Measurements from ENCODE around the gene PARVB.

PARVB gene

GRCh38 chr22:44026630-44027511 lies 2.8 kb downstream of the PARVB start:
- peak; percentile 43 to 49 for DNase-seq (ENCODE audit: low read depth in 2 of 2)

GRCh38 chr22:44028091-44028490 lies 4.0 kb downstream of the PARVB start:
- no peak for DNase-seq (ENCODE audit: low read depth in 2 of 2)

GRCh38 chr22:44029069-44029468 lies 5.0 kb downstream of the PARVB start:
- DNase-seq (ENCODE audit: low read depth in 2 of 2): no peak

GRCh38 chr22:44030051-44030701 lies 6.1 kb downstream of the PARVB start:
- DNase-seq (ENCODE audit: low read depth in 2 of 2): no peak

GRCh38 chr22:44030702-44031082 lies 6.6 kb downstream of the PARVB start:
- no peak for DNase-seq (ENCODE audit: low read depth in 2 of 2)

GRCh38 chr22:44031158-44031952 lies 7.3 kb downstream of the PARVB start:
- no peak for DNase-seq (ENCODE audit: low read depth in 2 of 2)

GRCh38 chr22:44032126-44032730 lies 8.1 kb downstream of the PARVB start:
- no peak for DNase-seq (ENCODE audit: low read depth in 2 of 2)

- no peak for DNase-seq (ENCODE audit: low read depth in 2 of 2)
Observed at GRCh38 chr22:44033287-44033686, 9.2 kb downstream of the PARVB start.

GRCh38 chr22:44033694-44034093 lies 9.6 kb downstream of the PARVB start:
- DNase-seq (ENCODE audit: low read depth in 2 of 2): no peak

GRCh38 chr22:44037519-44038375 lies 13.6 kb downstream of the PARVB start:
- DNase-seq (ENCODE audit: low read depth in 2 of 2): no peak

- DNase-seq (ENCODE audit: low read depth in 2 of 2): no peak
Observed at GRCh38 chr22:44039566-44040171, 15.6 kb downstream of the PARVB start.

GRCh38 chr22:44042249-44043218 lies 18.4 kb downstream of the PARVB start:
- no peak for DNase-seq (ENCODE audit: low read depth in 2 of 2)

- no peak for DNase-seq (ENCODE audit: low read depth in 2 of 2)
Observed at GRCh38 chr22:44045145-44045544, 21.0 kb downstream of the PARVB start.

- DNase-seq (ENCODE audit: low read depth in 2 of 2): no peak
Observed at GRCh38 chr22:44046485-44047141, 22.5 kb downstream of the PARVB start.

- no peak for DNase-seq (ENCODE audit: low read depth in 2 of 2)
Observed at GRCh38 chr22:44047891-44048301, 23.8 kb downstream of the PARVB start.

- no peak for DNase-seq (ENCODE audit: low read depth in 2 of 2)
Observed at GRCh38 chr22:44049486-44050231, 25.6 kb downstream of the PARVB start.

GRCh38 chr22:44050766-44051355 lies 26.8 kb downstream of the PARVB start:
- no peak for DNase-seq (ENCODE audit: low read depth in 2 of 2)

GRCh38 chr22:44051358-44051757 lies 27.3 kb downstream of the PARVB start:
- DNase-seq (ENCODE audit: low read depth in 2 of 2): no peak

Measured in activated CD8-positive, alpha-beta memory T cell treated with anti-CD3 and anti-CD28 coated beads for 4 hours (primary cell).